ENCODE data around the gene SCAF11.

DNA sequence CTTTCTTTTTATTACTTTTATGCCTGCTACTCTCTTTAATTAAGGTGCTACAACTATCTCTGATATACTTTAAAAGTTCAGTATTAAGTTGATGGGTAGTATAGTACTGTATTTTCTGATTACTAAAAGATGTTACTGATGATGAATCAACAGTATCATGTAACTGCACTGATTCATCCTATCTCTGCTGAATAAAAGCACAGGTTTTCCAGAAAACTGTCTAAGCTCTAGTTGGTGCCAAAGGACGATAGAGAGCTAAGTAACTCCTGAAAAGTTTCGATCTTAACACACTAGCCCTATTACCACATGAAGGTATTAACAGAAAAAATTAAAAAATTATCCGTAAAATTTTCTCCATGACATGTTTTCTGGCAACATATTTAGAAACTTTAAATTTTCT is 2.1 kb downstream of the SCAF11 start:
- TF ChIP-seq, protein P1, sequence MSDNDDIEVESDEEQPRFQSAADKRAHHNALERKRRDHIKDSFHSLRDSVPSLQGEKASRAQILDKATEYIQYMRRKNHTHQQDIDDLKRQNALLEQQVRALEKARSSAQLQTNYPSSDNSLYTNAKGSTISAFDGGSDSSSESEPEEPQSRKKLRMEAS (IDR thresholded peaks at IDR 0.05) = no peak
- TF ChIP-seq, protein P2, sequence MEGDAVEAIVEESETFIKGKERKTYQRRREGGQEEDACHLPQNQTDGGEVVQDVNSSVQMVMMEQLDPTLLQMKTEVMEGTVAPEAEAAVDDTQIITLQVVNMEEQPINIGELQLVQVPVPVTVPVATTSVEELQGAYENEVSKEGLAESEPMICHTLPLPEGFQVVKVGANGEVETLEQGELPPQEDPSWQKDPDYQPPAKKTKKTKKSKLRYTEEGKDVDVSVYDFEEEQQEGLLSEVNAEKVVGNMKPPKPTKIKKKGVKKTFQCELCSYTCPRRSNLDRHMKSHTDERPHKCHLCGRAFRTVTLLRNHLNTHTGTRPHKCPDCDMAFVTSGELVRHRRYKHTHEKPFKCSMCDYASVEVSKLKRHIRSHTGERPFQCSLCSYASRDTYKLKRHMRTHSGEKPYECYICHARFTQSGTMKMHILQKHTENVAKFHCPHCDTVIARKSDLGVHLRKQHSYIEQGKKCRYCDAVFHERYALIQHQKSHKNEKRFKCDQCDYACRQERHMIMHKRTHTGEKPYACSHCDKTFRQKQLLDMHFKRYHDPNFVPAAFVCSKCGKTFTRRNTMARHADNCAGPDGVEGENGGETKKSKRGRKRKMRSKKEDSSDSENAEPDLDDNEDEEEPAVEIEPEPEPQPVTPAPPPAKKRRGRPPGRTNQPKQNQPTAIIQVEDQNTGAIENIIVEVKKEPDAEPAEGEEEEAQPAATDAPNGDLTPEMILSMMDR (IDR thresholded peaks at IDR 0.05) = no peak
- no peak for TF ChIP-seq SMC3 (IDR thresholded peaks at IDR 0.05)
- TF ChIP-seq, protein P3, sequence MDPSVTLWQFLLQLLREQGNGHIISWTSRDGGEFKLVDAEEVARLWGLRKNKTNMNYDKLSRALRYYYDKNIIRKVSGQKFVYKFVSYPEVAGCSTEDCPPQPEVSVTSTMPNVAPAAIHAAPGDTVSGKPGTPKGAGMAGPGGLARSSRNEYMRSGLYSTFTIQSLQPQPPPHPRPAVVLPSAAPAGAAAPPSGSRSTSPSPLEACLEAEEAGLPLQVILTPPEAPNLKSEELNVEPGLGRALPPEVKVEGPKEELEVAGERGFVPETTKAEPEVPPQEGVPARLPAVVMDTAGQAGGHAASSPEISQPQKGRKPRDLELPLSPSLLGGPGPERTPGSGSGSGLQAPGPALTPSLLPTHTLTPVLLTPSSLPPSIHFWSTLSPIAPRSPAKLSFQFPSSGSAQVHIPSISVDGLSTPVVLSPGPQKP (IDR thresholded peaks at IDR 0.05; ENCODE audit: low read depth, low read length) = no peak
- no peak for TF ChIP-seq EP300 (IDR thresholded peaks at IDR 0.05)
- TF ChIP-seq ATOH8 (CRISPR knock-in tag; IDR thresholded peaks at IDR 0.05; ENCODE audit: low read depth) = no peak
- no peak for TF ChIP-seq CEBPB (IDR thresholded peaks at IDR 0.05)
- no peak for TF ChIP-seq POLR2A (IDR thresholded peaks at IDR 0.05; ENCODE audit: low read length)
- TF ChIP-seq POLR2AphosphoS2 (conservative IDR thresholded peaks at IDR 0.05; ENCODE audit: low read length) = no peak
- TF ChIP-seq REST (IDR thresholded peaks at IDR 0.05) = no peak
- TF ChIP-seq RFX5 (IDR thresholded peaks at IDR 0.05) = no peak
- TF ChIP-seq MAFK (IDR thresholded peaks at IDR 0.05; ENCODE audit: partially characterized antibody) = no peak
- TF ChIP-seq, protein P4, sequence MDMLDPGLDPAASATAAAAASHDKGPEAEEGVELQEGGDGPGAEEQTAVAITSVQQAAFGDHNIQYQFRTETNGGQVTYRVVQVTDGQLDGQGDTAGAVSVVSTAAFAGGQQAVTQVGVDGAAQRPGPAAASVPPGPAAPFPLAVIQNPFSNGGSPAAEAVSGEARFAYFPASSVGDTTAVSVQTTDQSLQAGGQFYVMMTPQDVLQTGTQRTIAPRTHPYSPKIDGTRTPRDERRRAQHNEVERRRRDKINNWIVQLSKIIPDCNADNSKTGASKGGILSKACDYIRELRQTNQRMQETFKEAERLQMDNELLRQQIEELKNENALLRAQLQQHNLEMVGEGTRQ (IDR thresholded peaks at IDR 0.05) = no peak

All from A549 (cell line).